Thoracic aorta (tissue), 2 donors: ENCODE measurements around the gene RCAN2. TPM values are rescaled to one million over a fixed set of nuclear protein-coding genes. Genes with fewer than 3 reads are reported as not detected.

Source experiments
- ATAC-seq: fragments of 150-250 bp; one replicate; pipeline ENCODE4 v1.8.0; 2017; ENCODE audit warnings: low read depth; ENCODE audit not compliant: insufficient number of reproducible peaks, low FRiP score
- DNase-seq: peaks from one replicate; pipeline ENCODE4 v3.0.0-alpha.2; 2020; ENCODE audit warnings: low spot score
- H3K27ac ChIP-seq, 2 donors: fragments of 200-600 bp; sonication (generic); 1 replicate in 1 of 2; 2 replicates in 1 of 2; pipeline ENCODE4 v1.5.1; 2016; ENCODE audit warnings: mild to moderate bottlenecking in 2 of 2, moderate library complexity in 2 of 2
- H3K27me3 ChIP-seq: fragments of 200-600 bp; sonication (generic); replicated peaks from 2 replicates; pipeline ENCODE4 v1.6.0; 2016; ENCODE audit warnings: mild to moderate bottlenecking; ENCODE audit not compliant: insufficient read depth
- H3K36me3 ChIP-seq: fragments of 200-600 bp; sonication (generic); one replicate; pipeline ENCODE4 v1.5.1; 2016
- H3K4me1 ChIP-seq, 2 donors: fragments of 200-600 bp; sonication (generic); 1 replicate in 1 of 2; 2 replicates in 1 of 2; pipeline versions ENCODE4 v1.5.1 to v1.6.0; 2016; ENCODE audit warnings: low read depth in 2 of 2, mild to moderate bottlenecking in 1 of 2; ENCODE audit not compliant: control insufficient read depth in 1 of 2
- H3K4me3 ChIP-seq: fragments of 200-600 bp; sonication (generic); 2 replicates; pipeline ENCODE4 v1.5.1; 2016; ENCODE audit warnings: mild to moderate bottlenecking
- H3K9me3 ChIP-seq: fragments of 200-600 bp; sonication (generic); 2 replicates; pipeline ENCODE4 v1.5.1; 2016
- CTCF ChIP-seq: fragments of 200-600 bp; sonication (generic); IDR thresholded peaks from one replicate; pipeline ENCODE4 v1.5.1; 2019; ENCODE audit warnings: antibody characterized with exemption
- total RNA-seq, 2 donors: library from RNA; depleted of rRNA; stranded (reverse); fragments of >200 nt; gene quantifications; one replicate each; pipeline versions ENCODE4 v1.1.0 to v1.2.3, GENCODE V29; 2016

The RCAN2 gene
- total RNA-seq, 2 donors from 2014 or later: 126 to 289 TPM

- no peaks in the 10 kb centered on the region for H3K4me1 ChIP-seq
- no peak for TF ChIP-seq CTCF
- no peaks in the 10 kb centered on the region for H3K36me3 ChIP-seq
- no peak overlapping the region for H3K27ac ChIP-seq
- H3K27me3 ChIP-seq: no peaks in the 10 kb centered on the region
- ATAC-seq (no peak), DNase-seq (no peak)
- H3K9me3 ChIP-seq: no peaks in the 10 kb centered on the region
- H3K4me3 ChIP-seq: no peak overlapping the region
These were observed 281.0 kb downstream of the RCAN2 start for GRCh38 chr6:46210294-46210693.

GRCh38 chr6:46208303-46208702 is 282.9 kb downstream of the RCAN2 start:
- no peaks in the 10 kb centered on the region for H3K36me3 ChIP-seq
- H3K27ac ChIP-seq: no peak overlapping the region
- no peak overlapping the region for H3K4me3 ChIP-seq
- no peaks in the 10 kb centered on the region for H3K4me1 ChIP-seq
- ATAC-seq (no peak), DNase-seq (no peak)
- no peaks in the 10 kb centered on the region for H3K27me3 ChIP-seq
- H3K9me3 ChIP-seq: no peaks in the 10 kb centered on the region
- TF ChIP-seq CTCF: no peak

- no peak for ATAC-seq
- Histone ChIP-seq H3K4me1 (no peaks in the 10 kb centered on the region), H3K27ac (no peak overlapping the region), H3K36me3 (no peaks in the 10 kb centered on the region), H3K27me3 (no peaks in the 10 kb centered on the region), H3K4me3 (no peak overlapping the region), H3K9me3 (no peaks in the 10 kb centered on the region)
- TF ChIP-seq CTCF: no peak
- DNase-seq: no peak
These were observed 284.1 kb downstream of the RCAN2 start for GRCh38 chr6:46207174-46207573.

GRCh38 chr6:46204880-46205650 is 286.2 kb downstream of the RCAN2 start:
- Histone ChIP-seq H3K9me3 (no peaks in the 10 kb centered on the region), H3K36me3 (no peaks in the 10 kb centered on the region), H3K4me1 (no peaks in the 10 kb centered on the region), H3K27ac (no peak overlapping the region), H3K4me3 (no peak overlapping the region), H3K27me3 (no peaks in the 10 kb centered on the region)
- TF ChIP-seq CTCF: no peak
- ATAC-seq (no peak), DNase-seq (no peak)

- no peak overlapping the region for H3K27ac ChIP-seq
- DNase-seq (no peak), ATAC-seq (no peak)
- H3K4me1 ChIP-seq: no peaks in the 10 kb centered on the region
- H3K9me3 ChIP-seq: no peaks in the 10 kb centered on the region
- no peaks in the 10 kb centered on the region for H3K36me3 ChIP-seq
- TF ChIP-seq CTCF: no peak
- H3K4me3 ChIP-seq: no peak overlapping the region
- no peaks in the 10 kb centered on the region for H3K27me3 ChIP-seq
These were observed 287.7 kb downstream of the RCAN2 start for GRCh38 chr6:46203391-46204177.
